IMR-90 (cell line): ENCODE measurements around the gene DUS2. TPM values are rescaled to one million over a fixed set of nuclear protein-coding genes. Genes with fewer than 3 reads are reported as not detected.
A peak's percentile ranks its signal among the peaks of the same experiment; 100 is the strongest.

Source experiments
- ATAC-seq: fragments of 200-7000 bp; cut with Tn5 transposase; 2 replicates; pipeline ENCODE4 v1.9.1; 2020; ENCODE audit warnings: low read depth, mild to moderate bottlenecking, moderate library complexity
- BruUV-seq: library from RNA; stranded (reverse); fragments of 400-500 nt; replicated peaks from 2 replicates; lab custom pipeline; 2021; lab: Mats Ljungman, UMichigan
- CTCF ChIA-PET: fragments of 300-600 bp; formaldehyde crosslinking; extraction: SDS; loops from one replicate; lab custom pipeline; 2021; ENCODE audit warnings: antibody characterized with exemption; lab: Yijun Ruan, JAX
- POLR2A ChIA-PET: fragments of 300-600 bp; sonication (Branson Sonifier 250); formaldehyde crosslinking; loops from one replicate; lab custom pipeline; 2022; ENCODE audit warnings: antibody characterized with exemption; ENCODE audit not compliant: unreplicated experiment; lab: Charles Lee
- DNase-seq: peaks from one replicate; pipeline ENCODE4 v3.0.0; 2013
- H2AFZ ChIP-seq: replicated peaks from 2 replicates; pipeline ENCODE3; 2013; ENCODE audit warnings: low read length, mild to moderate bottlenecking; ENCODE audit not compliant: poor library complexity
- H2AK5ac ChIP-seq: 2 replicates; pipeline ENCODE4 v1.6.1; 2013; ENCODE audit warnings: low read depth, low read length, inconsistent platforms
- H2AK9ac ChIP-seq: replicated peaks from 2 replicates; pipeline ENCODE3; 2013; ENCODE audit warnings: mild to moderate bottlenecking, low read depth, low read length, moderate library complexity; ENCODE audit not compliant: poor library complexity
- H2BK120ac ChIP-seq: 2 replicates; pipeline ENCODE4 v1.6.1; 2013; ENCODE audit warnings: low read depth, low read length, inconsistent platforms
- H2BK15ac ChIP-seq: 3 replicates; pipeline ENCODE4 v1.6.1; 2013; ENCODE audit warnings: low read depth, low read length, inconsistent platforms
- H2BK20ac ChIP-seq: 2 replicates; pipeline ENCODE4 v1.6.1; 2013; ENCODE audit warnings: low read depth, mild to moderate bottlenecking, inconsistent platforms, low read length, moderate library complexity
- H2BK5ac ChIP-seq: 2 replicates; pipeline ENCODE4 v1.6.1; 2013; ENCODE audit warnings: mild to moderate bottlenecking, low read depth, low read length, inconsistent platforms; ENCODE audit not compliant: poor library complexity, severe bottlenecking
- H3K14ac ChIP-seq: replicated peaks from 2 replicates; pipeline ENCODE4 v1.6.1; 2013; ENCODE audit warnings: low read depth, low read length, inconsistent platforms
- H3K18ac ChIP-seq: 2 replicates; pipeline ENCODE4 v1.6.1; 2013; ENCODE audit warnings: low read depth, low read length, control low read depth
- H3K23ac ChIP-seq: 2 replicates; pipeline ENCODE4 v1.6.1; 2013; ENCODE audit warnings: low read depth, low read length, inconsistent platforms
- H3K27ac ChIP-seq: 2 replicates; pipeline ENCODE4 v1.5.1; 2013; ENCODE audit warnings: mild to moderate bottlenecking, control low read depth, low read length; ENCODE audit not compliant: insufficient read depth
- H3K27me3 ChIP-seq: 2 replicates; pipeline ENCODE4 v1.6.1; 2013; ENCODE audit warnings: low read length; ENCODE audit not compliant: control insufficient read depth, insufficient read depth
- H3K36me3 ChIP-seq: 2 replicates; pipeline ENCODE4 v1.6.1; 2013; ENCODE audit warnings: low read length, mixed read lengths; ENCODE audit not compliant: control insufficient read depth, insufficient read depth
- H3K4ac ChIP-seq: 2 replicates; pipeline ENCODE4 v1.6.1; 2013; ENCODE audit warnings: low read depth, low read length, inconsistent platforms
- H3K4me1 ChIP-seq: 2 replicates; pipeline ENCODE4 v1.6.1; 2013; ENCODE audit warnings: low read length, mixed read lengths; ENCODE audit not compliant: control insufficient read depth, insufficient read depth
- H3K4me2 ChIP-seq: 2 replicates; pipeline ENCODE4 v1.6.1; 2013; ENCODE audit warnings: low read depth, mild to moderate bottlenecking, control low read depth, low read length, moderate library complexity
- H3K4me3 ChIP-seq: 2 replicates; pipeline ENCODE4 v1.5.1; 2013; ENCODE audit warnings: low read depth, mild to moderate bottlenecking, control low read depth, low read length, moderate library complexity; ENCODE audit not compliant: insufficient read depth
- H3K56ac ChIP-seq: 2 replicates; pipeline ENCODE4 v1.6.1; 2013; ENCODE audit warnings: low read length, inconsistent platforms; ENCODE audit not compliant: insufficient read depth; ENCODE audit errors: extremely low read depth
- H3K79me1 ChIP-seq, 2 experiments: 2 replicates each; pipeline ENCODE4 v1.6.1; 2013; ENCODE audit warnings: low read length in 2 of 2, inconsistent platforms in 1 of 2, low read depth in 1 of 2
- H3K9ac ChIP-seq: 2 replicates; pipeline ENCODE4 v1.6.1; 2013; ENCODE audit warnings: low read depth, low read length, control low read depth
- H3K9me1 ChIP-seq: 2 replicates; pipeline ENCODE4 v1.6.1; 2013; ENCODE audit warnings: low read length, inconsistent platforms; ENCODE audit not compliant: insufficient read depth
- H3K9me3 ChIP-seq: 2 replicates; pipeline ENCODE4 v1.6.1; 2013; ENCODE audit warnings: low read length; ENCODE audit not compliant: control insufficient read depth, insufficient read depth
- H4K20me1 ChIP-seq: 2 replicates; pipeline ENCODE4 v1.6.1; 2013; ENCODE audit warnings: low read length, inconsistent platforms; ENCODE audit not compliant: insufficient read depth
- H4K5ac ChIP-seq: 2 replicates; pipeline ENCODE4 v1.6.1; 2013; ENCODE audit warnings: mild to moderate bottlenecking, low read depth, low read length, control low read depth
- H4K8ac ChIP-seq, 2 experiments: 2 replicates each; pipeline ENCODE4 v1.6.1; 2013; ENCODE audit warnings: low read depth in 2 of 2, low read length in 2 of 2, control low read depth in 1 of 2, inconsistent platforms in 1 of 2
- H4K91ac ChIP-seq: 2 replicates; pipeline ENCODE4 v1.6.1; 2013; ENCODE audit warnings: low read depth, low read length, inconsistent platforms; ENCODE audit not compliant: insufficient read depth
- CEBPB ChIP-seq: IDR thresholded peaks from 2 replicates; pipeline ENCODE4 v1.6.1; 2012; ENCODE audit warnings: low read depth, low read length, improper control_type of control experiment
- CHD1 ChIP-seq: IDR thresholded peaks from 2 replicates; pipeline ENCODE4 v1.6.1; 2012; ENCODE audit warnings: low read depth, low read length, improper control_type of control experiment
- MAZ ChIP-seq: IDR thresholded peaks from 2 replicates; pipeline ENCODE4 v1.6.1; 2012; ENCODE audit warnings: low read depth, mild to moderate bottlenecking, low read length, improper control_type of control experiment, moderate library complexity, borderline replicate concordance
- NFE2L2 ChIP-seq: fragments of 150-350 bp; IDR thresholded peaks from 2 replicates; pipeline ENCODE4 v1.6.1; 2016; ENCODE audit warnings: low read depth, mild to moderate bottlenecking, low read length
- POLR2A ChIP-seq: IDR thresholded peaks from 2 replicates; pipeline ENCODE4 v1.6.1; 2012; ENCODE audit warnings: mild to moderate bottlenecking, low read depth, low read length
- RAD21 ChIP-seq: IDR thresholded peaks from 2 replicates; pipeline ENCODE4 v1.6.1; 2012; ENCODE audit warnings: low read length, improper control_type of control experiment
- RCOR1 ChIP-seq: IDR thresholded peaks from 2 replicates; pipeline ENCODE4 v1.6.1; 2012; ENCODE audit warnings: mild to moderate bottlenecking, low read length, improper control_type of control experiment; ENCODE audit not compliant: insufficient replicate concordance
- RFX5 ChIP-seq: IDR thresholded peaks from 2 replicates; pipeline ENCODE4 v1.8.0; 2012; ENCODE audit warnings: low read depth, mild to moderate bottlenecking, low read length, moderate library complexity
- SMC3 ChIP-seq: fragments of 150-350 bp; IDR thresholded peaks from 2 replicates; pipeline ENCODE4 v1.6.1; 2016; ENCODE audit warnings: low read depth, mild to moderate bottlenecking, antibody characterized with exemption, low read length, moderate library complexity
- WGBS, 2 experiments: methylation state at CpG; one replicate each; pipeline versions ENCODE4 v1.1.5 to v1.1.7; 2013; ENCODE audit warnings: missing lambda C conversion rate in 2 of 2; ENCODE audit not compliant: insufficient read length in 1 of 2; ENCODE audit errors: extremely low coverage in 2 of 2; 5-methylcytosine and 5-hydroxymethylcytosine counted together
- dilution Hi-C: fragments of 300-500 bp; cut with HindIII; formaldehyde crosslinking; loops from one replicate; pipeline ENCODE4 v1.14.3; 2018; ENCODE audit warnings: low sequenced_read_pairs; ENCODE audit not compliant: unreplicated experiment
- in situ Hi-C: fragments of 300-500 bp; cut with MboI; formaldehyde crosslinking; loops from 3 replicates; pipeline ENCODE4 v1.14.3; 2019; ENCODE audit warnings: low sequenced_read_pairs, inconsistent platforms, mixed read lengths
- intact Hi-C: fragments of 100-400 bp; cut with micrococcal nuclease; formaldehyde crosslinking; loops from 2 replicates; pipeline ENCODE4 v1.10.0; 2022
- polyA plus RNA-seq, 3 experiments: library from polyadenylated mRNA; depleted of rRNA; stranded (reverse); fragments of >200 nt; gene quantifications; 2 replicates each; pipeline ENCODE4 v1.2.3, GENCODE V29; 2012; ENCODE audit warnings: low replicate concordance in 1 of 3
- total RNA-seq: library from RNA; depleted of rRNA; stranded (reverse); fragments of >200 nt; gene quantifications from 2 replicates; pipeline ENCODE4 v1.2.3, GENCODE V29; 2012
- TF ChIP-seq, protein P1 (sequence below): conservative IDR thresholded peaks from 2 replicates; pipeline ENCODE4 v1.5.1; 2012; ENCODE audit warnings: mild to moderate bottlenecking, low read depth, low read length, improper control_type of control experiment

The DUS2 gene
- total and polyA plus RNA-seq, 2 of the 4 experiments (the other 2 are of a cell fraction), result 15.8 to 30.5 TPM

DNA sequence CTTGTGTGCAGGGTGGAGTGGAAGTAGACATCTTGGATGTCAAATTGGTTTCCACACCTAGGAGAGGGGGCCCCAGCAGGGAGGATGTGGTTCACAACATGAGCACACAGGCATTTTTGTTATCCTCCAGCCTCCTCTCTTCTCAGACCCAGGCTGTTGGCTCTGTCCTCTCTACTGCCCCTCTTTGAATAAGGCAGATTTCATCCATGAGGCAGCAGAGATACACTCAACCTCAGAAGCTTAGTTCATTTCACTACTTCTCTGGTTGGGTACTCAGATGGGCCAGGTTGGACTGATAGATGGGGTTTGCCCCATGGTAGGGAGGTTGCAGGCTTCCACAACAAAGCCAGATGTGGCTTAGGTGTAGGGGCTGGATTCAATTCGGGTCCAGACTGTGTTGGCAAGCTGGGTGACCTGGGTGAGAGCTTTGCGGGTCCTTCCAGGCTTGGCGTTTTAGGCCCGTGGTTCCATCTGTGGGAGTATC is 39.9 kb downstream of the DUS2 start:
- Histone ChIP-seq H3K79me1 (0 out of 4 replicates have a peak, but pooled peaks cover 0 to 5% of the 10 kb centered on the region in 2 experiments), H4K20me1 (peaks cover 23% of the 10 kb centered on the region), H2AFZ (no peak overlapping the region), H2BK20ac (no peak overlapping the region), H3K4me2 (no peak overlapping the region), H2BK120ac (no peak overlapping the region), H3K4me3 (no peak overlapping the region), H3K4ac (no peak overlapping the region), H3K23ac (no peak overlapping the region), H3K18ac (no peak overlapping the region), H3K9me1 (peaks cover 14% of the 10 kb centered on the region), H3K4me1 (peaks cover 16% of the 10 kb centered on the region), H4K91ac (no peak overlapping the region), H3K36me3 (peaks cover 13% of the 10 kb centered on the region; the same call in 1 of the 2 replicates), H2BK5ac (no peak overlapping the region), H3K14ac (no peak overlapping the region), H2BK15ac (no peak overlapping the region), H3K56ac (no peak overlapping the region), H3K9ac (no peak overlapping the region), H2AK9ac (peak overlapping the region; percentile 50), H4K8ac (no peak overlapping the region), H3K27ac (no peak overlapping the region), H3K27me3 (no peaks in the 10 kb centered on the region), H3K9me3 (no peaks in the 10 kb centered on the region), H2AK5ac (no peak overlapping the region), H4K5ac (no peak overlapping the region)
- POLR2A ChIA-PET, result no interaction called here
- no TSS peak for BruUV-seq
- TF ChIP-seq CEBPB (no peak), POLR2A (no peak), NFE2L2 (no peak), CHD1 (no peak), RAD21 (no peak), MAZ (no peak), RCOR1 (no peak), SMC3 (no peak), RFX5 (no peak)
- TF ChIP-seq, protein P1, sequence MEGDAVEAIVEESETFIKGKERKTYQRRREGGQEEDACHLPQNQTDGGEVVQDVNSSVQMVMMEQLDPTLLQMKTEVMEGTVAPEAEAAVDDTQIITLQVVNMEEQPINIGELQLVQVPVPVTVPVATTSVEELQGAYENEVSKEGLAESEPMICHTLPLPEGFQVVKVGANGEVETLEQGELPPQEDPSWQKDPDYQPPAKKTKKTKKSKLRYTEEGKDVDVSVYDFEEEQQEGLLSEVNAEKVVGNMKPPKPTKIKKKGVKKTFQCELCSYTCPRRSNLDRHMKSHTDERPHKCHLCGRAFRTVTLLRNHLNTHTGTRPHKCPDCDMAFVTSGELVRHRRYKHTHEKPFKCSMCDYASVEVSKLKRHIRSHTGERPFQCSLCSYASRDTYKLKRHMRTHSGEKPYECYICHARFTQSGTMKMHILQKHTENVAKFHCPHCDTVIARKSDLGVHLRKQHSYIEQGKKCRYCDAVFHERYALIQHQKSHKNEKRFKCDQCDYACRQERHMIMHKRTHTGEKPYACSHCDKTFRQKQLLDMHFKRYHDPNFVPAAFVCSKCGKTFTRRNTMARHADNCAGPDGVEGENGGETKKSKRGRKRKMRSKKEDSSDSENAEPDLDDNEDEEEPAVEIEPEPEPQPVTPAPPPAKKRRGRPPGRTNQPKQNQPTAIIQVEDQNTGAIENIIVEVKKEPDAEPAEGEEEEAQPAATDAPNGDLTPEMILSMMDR, result no peak
- dilution Hi-C loops, result no loop called here
- in situ Hi-C loops, result no loop called here
- DNase-seq (no peak), ATAC-seq (no peak)
- intact Hi-C loops, result no loop called here
- no CpG with 5 or more reads among the region's 4 CpGs for WGBS, 2 experiments
- CTCF ChIA-PET, result interaction anchor here (0.6 kb wide), 1 partner anchor 28 kb away, joined by 4 read pairs; no protein-coding TSS in a partner anchor
